Measurements from ENCODE around the gene KRT24.

GRCh38 chr17:40699371-40699770, 4.2 kb downstream of the KRT24 start:
- TF ChIP-seq, protein P1, sequence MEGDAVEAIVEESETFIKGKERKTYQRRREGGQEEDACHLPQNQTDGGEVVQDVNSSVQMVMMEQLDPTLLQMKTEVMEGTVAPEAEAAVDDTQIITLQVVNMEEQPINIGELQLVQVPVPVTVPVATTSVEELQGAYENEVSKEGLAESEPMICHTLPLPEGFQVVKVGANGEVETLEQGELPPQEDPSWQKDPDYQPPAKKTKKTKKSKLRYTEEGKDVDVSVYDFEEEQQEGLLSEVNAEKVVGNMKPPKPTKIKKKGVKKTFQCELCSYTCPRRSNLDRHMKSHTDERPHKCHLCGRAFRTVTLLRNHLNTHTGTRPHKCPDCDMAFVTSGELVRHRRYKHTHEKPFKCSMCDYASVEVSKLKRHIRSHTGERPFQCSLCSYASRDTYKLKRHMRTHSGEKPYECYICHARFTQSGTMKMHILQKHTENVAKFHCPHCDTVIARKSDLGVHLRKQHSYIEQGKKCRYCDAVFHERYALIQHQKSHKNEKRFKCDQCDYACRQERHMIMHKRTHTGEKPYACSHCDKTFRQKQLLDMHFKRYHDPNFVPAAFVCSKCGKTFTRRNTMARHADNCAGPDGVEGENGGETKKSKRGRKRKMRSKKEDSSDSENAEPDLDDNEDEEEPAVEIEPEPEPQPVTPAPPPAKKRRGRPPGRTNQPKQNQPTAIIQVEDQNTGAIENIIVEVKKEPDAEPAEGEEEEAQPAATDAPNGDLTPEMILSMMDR (IDR thresholded peaks at IDR 0.05) = no peak
- no peak for TF ChIP-seq POLR2A (IDR thresholded peaks at IDR 0.05)
